A673 (cell line): Measurements from ENCODE around the gene SPATA32. TPM values are rescaled to one million over a fixed set of nuclear protein-coding genes. Genes with fewer than 3 reads are reported as not detected.

Experiments used
- BruUV-seq: library from RNA; stranded (reverse); fragments of 400-500 nt; replicated peaks from 2 replicates; lab custom pipeline; 2021; lab: Mats Ljungman, UMichigan
- CTCF ChIA-PET: fragments of 300-600 bp; sonication (Branson Sonifier 250); formaldehyde crosslinking; loops from one replicate; lab custom pipeline; 2022; ENCODE audit warnings: antibody characterized with exemption; lab: Charles Lee
- POLR2A ChIA-PET: fragments of 300-600 bp; sonication (Branson Sonifier 250); formaldehyde crosslinking; loops from one replicate; lab custom pipeline; 2022; ENCODE audit warnings: antibody characterized with exemption; ENCODE audit not compliant: low non-redundant PET; lab: Charles Lee
- DNase-seq: peaks from one replicate; pipeline ENCODE4 v3.0.0-alpha.2; 2015; ENCODE audit warnings: low spot score
- H3K27ac ChIP-seq: fragments of 200-600 bp; sonication (generic); 2 replicates; pipeline ENCODE4 v1.5.1; 2016; ENCODE audit warnings: mixed run types, low read depth, mild to moderate bottlenecking, mixed read lengths, antibody characterized with exemption, low read length; ENCODE audit not compliant: poor library complexity, severe bottlenecking
- H3K27me3 ChIP-seq: fragments of 200-600 bp; sonication (generic); replicated peaks from 2 replicates; pipeline ENCODE4 v1.6.1; 2017; ENCODE audit warnings: mixed run types, low read depth, mild to moderate bottlenecking, mixed read lengths, antibody characterized with exemption, low read length; ENCODE audit not compliant: insufficient read depth, poor library complexity
- H3K36me3 ChIP-seq: fragments of 200-600 bp; sonication (generic); 2 replicates; pipeline ENCODE4 v1.6.1; 2016; ENCODE audit warnings: mixed run types, mild to moderate bottlenecking, mixed read lengths, antibody characterized with exemption, low read length; ENCODE audit not compliant: insufficient read depth, poor library complexity, severe bottlenecking
- H3K4me1 ChIP-seq: fragments of 200-600 bp; sonication (generic); 2 replicates; pipeline ENCODE4 v1.6.1; 2017; ENCODE audit warnings: mixed run types, mild to moderate bottlenecking, mixed read lengths, antibody characterized with exemption, low read length; ENCODE audit not compliant: insufficient read depth, poor library complexity, severe bottlenecking
- H3K4me3 ChIP-seq: fragments of 200-600 bp; sonication (generic); 2 replicates; pipeline ENCODE4 v1.5.1; 2016; ENCODE audit warnings: low read depth, mixed run types, mild to moderate bottlenecking, mixed read lengths, low read length; ENCODE audit not compliant: poor library complexity, severe bottlenecking
- H3K9me3 ChIP-seq: fragments of 200-600 bp; sonication (generic); 2 replicates; pipeline ENCODE4 v1.6.1; 2016; ENCODE audit warnings: mixed run types, low read depth, mild to moderate bottlenecking, mixed read lengths, antibody characterized with exemption, low read length; ENCODE audit not compliant: poor library complexity, severe bottlenecking
- CTCF ChIP-seq: fragments of 300-800, 200-600 bp; sonication (generic); conservative IDR thresholded peaks from 2 replicates; pipeline ENCODE4 v1.5.1; 2017; ENCODE audit warnings: low read depth, mild to moderate bottlenecking, antibody characterized with exemption, low read length, moderate library complexity, mixed read lengths
- EZH2 ChIP-seq: fragments of 200-600 bp; sonication (generic); IDR thresholded peaks from 2 replicates; pipeline ENCODE4 v1.6.1; 2017; ENCODE audit warnings: borderline replicate concordance, low read depth, mild to moderate bottlenecking, mixed read lengths, antibody characterized with exemption, low read length; ENCODE audit not compliant: poor library complexity, severe bottlenecking
- intact Hi-C: fragments of 100-400 bp; cut with micrococcal nuclease; formaldehyde crosslinking; loops from one replicate; pipeline ENCODE4 v1.10.0; 2022; ENCODE audit not compliant: unreplicated experiment
- total RNA-seq: library from RNA; stranded (reverse); gene quantifications from 2 replicates; pipeline ENCODE4 v1.2.3, GENCODE V29; 2021

Gene SPATA32
- total RNA-seq, 1 experiment from 2014 or later = not detected

GRCh38 chr17:45234641-45235415, 27.1 kb downstream of the SPATA32 start:
- Histone ChIP-seq H3K36me3 (no peaks in the 10 kb centered on the region), H3K9me3 (no peaks in the 10 kb centered on the region), H3K27me3 (no peaks in the 10 kb centered on the region), H3K4me1 (no peaks in the 10 kb centered on the region), H3K4me3 (no peak overlapping the region), H3K27ac (no peak overlapping the region)
- no peak for DNase-seq
- intact Hi-C loops = no loop called here
- no TSS peak for BruUV-seq
- peak; percentile 37; the same call in 1 of the 2 replicates for TF ChIP-seq CTCF
- TF ChIP-seq EZH2 = no peak
- ChIA-PET POLR2A (no interaction called here), CTCF (interaction anchor here (0.6 to 1.8 kb wide), 6 partner anchors 9 to 100 kb away, joined by 3 to 10 read pairs (median 6); partner anchors contain the start of gene ACBD4)

GRCh38 chr17:45233423-45233924, 28.4 kb downstream of the SPATA32 start:
- no peaks in the 10 kb centered on the region for H3K9me3 ChIP-seq
- ChIA-PET POLR2A (no interaction called here), CTCF (interaction anchor here (0.6 kb wide), 1 partner anchor 16 kb away, joined by 5 read pairs; no protein-coding TSS in a partner anchor)
- no TSS peak for BruUV-seq
- H3K27ac ChIP-seq = no peak overlapping the region
- H3K36me3 ChIP-seq = no peaks in the 10 kb centered on the region
- no peak overlapping the region for H3K4me3 ChIP-seq
- H3K27me3 ChIP-seq = no peaks in the 10 kb centered on the region
- intact Hi-C loops = no loop called here
- TF ChIP-seq EZH2 (no peak), CTCF (no peak)
- no peaks in the 10 kb centered on the region for H3K4me1 ChIP-seq
- DNase-seq = no peak

- Histone ChIP-seq H3K4me1 (peaks cover 5% of the 10 kb centered on the region), H3K27me3 (no peaks in the 10 kb centered on the region), H3K4me3 (no peak overlapping the region), H3K36me3 (no peaks in the 10 kb centered on the region), H3K27ac (no peak overlapping the region), H3K9me3 (no peaks in the 10 kb centered on the region)
- ChIA-PET CTCF (interaction anchor here (0.6 kb wide), 2 partner anchors 15 to 32 kb away, joined by 5 read pairs; no protein-coding TSS in a partner anchor), POLR2A (no interaction called here)
- no TSS peak for BruUV-seq
- intact Hi-C loops = no loop called here
- TF ChIP-seq EZH2 = no peak
- TF ChIP-seq CTCF = no peak
- DNase-seq = no peak
These were observed 29.1 kb downstream of the SPATA32 start for GRCh38 chr17:45232514-45233422.
